GM18499 (cell line): Measurements from ENCODE around the gene NAV2.

Experiments
- ATAC-seq: cut with Tn5 transposase; IDR thresholded peaks from one replicate; pipeline ENCODE4 v1.9.1; 2021; ENCODE audit warnings: moderate number of reproducible peaks; ENCODE audit not compliant: insufficient read depth, unreplicated experiment

Gene NAV2

DNA sequence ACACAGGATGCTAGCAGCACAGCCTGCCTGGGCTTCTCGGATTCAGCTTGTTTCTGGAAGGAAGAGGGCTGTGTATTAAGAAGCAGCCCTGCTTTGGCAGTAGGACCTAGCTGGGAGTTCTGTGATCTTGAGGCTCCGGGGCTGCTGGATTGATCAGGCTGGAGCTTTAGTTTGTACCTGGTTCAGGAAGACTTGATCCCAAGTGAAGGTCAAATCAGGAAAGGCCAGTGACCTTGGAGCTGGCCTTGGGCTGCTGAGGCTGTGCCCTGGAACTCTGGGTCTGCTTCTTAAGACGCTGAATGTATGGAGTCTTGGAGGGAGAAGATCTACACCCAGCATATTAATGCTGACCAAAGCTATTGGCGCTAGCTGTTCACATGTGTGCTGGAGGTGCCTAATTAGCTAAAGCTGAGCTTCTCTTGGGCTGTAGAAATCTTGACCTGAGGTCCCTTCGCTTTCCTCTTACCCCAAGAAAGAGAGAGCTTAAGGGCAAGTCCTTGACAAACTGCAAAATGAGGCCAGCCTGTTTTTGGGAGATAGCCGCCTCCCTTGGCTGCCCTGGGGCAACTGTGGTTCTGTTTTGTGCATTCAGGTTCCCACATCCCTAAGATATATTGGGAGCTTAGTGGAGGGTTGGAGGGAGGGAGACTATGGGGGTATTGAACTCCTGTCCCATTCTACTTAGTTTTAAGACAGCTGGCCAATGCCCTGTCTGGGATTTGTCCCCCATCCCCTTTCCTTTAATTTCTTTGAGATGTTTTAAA lies 311.7 kb downstream of the NAV2 start:
- no peak for ATAC-seq

DNA sequence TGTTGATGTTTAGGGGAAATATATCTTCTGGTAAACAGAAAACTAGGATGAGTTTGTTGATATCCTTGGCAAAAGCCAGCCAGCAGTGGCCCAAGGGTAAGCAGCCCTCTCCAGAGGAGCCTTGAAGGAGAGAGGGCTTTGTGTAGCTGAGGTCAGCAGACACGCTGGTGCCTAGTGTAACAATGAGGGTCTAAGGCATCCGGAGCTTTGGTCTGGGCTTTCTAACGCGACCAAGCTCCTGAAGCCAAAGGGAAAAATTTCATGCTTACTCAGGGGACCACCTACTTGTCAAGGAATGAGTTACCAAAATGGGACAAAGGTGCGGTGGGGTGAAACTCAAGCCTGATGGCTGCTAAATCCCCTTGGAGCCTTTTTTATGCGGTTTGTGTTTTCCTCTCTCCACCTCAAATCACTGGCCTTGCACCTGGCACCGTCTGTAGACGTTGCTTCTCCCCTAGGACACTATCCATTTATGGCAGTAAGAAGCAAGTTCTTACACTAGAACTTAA lies 312.7 kb downstream of the NAV2 start:
- no peak for ATAC-seq

DNA sequence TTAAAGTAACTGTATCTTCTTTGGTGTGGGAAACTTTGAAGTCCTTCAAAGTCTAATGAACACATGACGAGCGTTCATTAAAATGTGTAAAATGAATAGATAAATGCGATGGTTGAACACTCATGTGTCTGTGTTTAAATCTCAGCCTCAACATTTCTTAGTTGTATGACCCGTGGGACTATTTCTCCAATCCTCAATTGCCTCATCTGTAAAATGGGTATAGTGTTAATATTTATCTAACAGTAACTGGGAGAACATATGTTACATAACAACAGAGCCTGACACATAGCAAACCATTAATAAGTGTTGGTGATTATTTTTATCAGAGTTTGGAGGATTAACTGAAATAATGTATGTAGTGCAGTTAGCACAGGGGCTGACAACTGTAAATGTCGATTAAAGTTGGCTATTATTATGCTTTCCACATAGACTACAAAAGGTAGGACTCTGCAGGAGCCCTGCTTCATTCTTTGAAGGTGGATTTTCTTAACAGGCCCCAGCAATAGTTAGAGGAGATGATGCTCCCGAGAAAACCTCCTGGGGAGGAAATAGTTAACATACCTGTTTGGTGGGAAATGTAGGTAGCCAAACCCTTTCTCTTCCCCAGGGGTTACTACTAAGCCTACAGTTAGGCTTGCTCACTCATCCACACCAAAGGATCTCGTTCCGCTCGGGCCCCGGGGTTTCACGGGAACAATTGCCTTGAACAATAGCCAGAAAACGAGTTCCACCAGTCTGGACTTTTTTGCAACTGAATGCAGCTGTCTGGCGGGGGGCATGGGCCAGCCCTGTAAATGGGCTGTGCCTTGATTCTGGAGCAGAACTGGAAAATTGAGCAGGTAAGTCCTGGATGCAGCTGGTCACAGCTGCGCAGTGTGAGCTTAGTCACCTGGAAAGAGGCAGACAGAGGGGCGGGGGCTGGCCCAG lies 314.3 kb downstream of the NAV2 start:
- ATAC-seq: no peak

GRCh38 chr11:20027556-20028013 lies 314.9 kb downstream of the NAV2 start:
- no peak for ATAC-seq

DNA sequence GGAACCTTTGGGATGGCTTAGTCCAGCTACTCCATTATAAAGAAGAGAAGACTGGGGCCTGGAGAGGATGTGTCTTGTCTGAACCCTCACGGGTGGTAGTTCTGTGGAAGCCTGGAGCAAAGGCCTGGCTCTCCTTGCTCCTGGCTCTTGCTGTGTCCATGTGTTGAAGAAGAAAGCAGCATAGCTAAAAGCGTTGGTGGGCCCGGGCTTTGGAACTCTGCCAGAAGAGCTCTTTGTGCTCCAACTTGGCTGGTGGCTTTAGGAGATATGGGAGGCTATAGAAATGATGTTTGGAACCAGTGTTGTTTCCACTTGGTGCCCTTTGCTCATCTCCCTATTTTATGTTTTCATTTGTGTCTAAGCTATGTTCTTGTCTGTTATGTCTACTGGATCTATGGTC lies 316.6 kb downstream of the NAV2 start:
- ATAC-seq: no peak

DNA sequence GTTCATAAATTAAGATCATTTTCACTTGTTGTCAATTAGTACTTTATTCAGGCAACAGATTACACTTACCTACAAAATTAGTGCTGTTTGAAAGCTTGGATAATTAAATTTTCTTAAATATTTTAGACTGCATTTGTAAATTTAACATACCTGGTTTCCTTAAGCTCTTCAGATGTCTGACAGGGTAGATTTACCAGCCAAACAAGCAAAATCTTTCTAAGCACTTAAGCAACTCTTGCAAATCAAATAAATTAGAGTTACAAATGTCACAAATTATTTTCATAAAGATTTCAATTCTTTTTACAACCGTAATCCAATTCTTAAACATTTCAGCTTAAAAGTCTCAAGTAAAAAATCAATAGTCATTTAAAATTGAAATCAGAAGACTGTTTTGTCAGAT lies 317.8 kb downstream of the NAV2 start:
- ATAC-seq: no peak

DNA sequence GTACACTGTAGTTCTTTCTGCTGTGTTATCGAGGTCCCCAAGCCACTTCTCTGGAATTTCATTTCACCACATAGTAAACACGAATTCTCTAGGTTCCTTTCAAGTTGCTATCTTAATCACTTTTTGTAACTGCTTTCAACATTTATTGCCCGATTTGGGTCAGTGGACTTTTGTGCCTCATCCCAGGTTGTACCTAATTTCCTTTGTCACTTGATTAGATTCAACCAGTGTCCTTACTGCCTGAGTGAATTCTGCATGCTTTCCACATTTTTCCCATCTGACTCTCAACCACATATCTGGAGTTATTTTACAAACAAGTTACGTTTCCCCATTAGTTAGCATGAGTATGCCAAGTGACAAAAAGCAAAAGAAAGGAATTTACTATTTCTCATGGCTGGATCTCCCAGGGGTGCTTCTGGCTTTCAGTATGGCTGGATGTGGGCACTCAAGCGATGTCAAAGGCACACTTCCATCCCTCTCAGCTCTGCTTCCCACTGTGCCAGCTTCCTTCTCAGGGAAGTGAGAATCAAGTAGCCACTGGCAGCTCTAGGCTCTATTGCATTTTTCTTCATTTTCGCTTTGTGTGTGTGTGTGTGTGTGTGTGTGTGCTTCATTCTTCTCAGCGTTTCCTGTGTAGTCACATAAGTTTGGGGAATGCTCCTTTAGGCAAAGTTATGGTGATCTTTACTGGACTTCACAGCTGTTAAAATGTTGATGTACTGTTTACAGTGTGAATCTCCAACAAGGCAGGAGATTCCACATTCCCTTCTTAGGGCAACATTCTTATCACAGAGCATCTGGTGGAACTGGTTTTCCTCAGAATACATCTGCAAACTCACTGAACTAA lies 318.7 kb downstream of the NAV2 start:
- no peak for ATAC-seq

- ATAC-seq: no peak
Measured at GRCh38 chr11:20032127-20032526, 319.5 kb downstream of the NAV2 start.

- no peak for ATAC-seq
Measured at GRCh38 chr11:20032577-20033260, 320.1 kb downstream of the NAV2 start.

DNA sequence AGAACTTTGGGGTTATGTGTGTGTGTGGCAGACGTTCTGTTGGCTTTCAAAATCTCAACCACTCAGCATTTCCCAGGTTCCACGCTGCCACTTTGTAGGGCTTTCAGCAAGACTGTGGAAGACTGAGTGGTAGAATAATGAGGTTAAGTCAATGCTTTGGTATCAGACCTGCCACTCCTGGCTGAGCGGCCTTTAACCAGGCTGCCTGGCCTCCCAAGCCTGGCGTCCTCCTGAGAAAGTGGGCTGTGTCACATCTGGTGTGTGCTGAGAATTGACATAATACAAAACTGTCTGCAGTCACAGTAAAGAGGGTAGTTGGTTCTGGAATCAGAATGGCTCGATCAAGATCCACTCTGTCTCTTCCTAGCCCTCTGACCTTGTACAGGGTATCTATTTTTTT lies 321.2 kb downstream of the NAV2 start:
- ATAC-seq: no peak

- no peak for ATAC-seq
Measured at GRCh38 chr11:20034941-20035340, 322.3 kb downstream of the NAV2 start.

GRCh38 chr11:20035375-20035700 lies 322.7 kb downstream of the NAV2 start:
- no peak for ATAC-seq

GRCh38 chr11:20035701-20036601 lies 323.3 kb downstream of the NAV2 start:
- no peak for ATAC-seq

GRCh38 chr11:20036626-20037335 lies 324.1 kb downstream of the NAV2 start:
- ATAC-seq: no peak

GRCh38 chr11:20037396-20038153 lies 324.9 kb downstream of the NAV2 start:
- no peak for ATAC-seq

DNA sequence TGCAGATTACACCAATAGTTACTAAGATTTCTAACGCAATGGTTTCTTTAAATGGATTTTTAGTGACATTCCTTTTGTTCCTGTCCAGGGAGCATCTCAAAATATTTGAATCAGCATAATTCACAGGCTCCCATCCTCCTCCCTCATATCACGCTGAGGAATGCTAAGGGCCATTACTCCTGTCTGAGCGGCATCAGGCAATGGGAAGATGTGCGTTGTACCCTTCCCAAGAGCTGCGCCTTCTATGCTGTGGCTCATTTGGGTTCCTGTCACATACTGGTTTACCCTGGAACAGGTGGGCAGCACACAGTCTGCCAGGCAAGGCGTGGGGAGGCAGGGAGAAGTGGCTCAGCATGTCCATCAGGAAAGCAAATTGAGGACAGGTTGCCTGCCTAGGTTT lies 325.8 kb downstream of the NAV2 start:
- no peak for ATAC-seq

DNA sequence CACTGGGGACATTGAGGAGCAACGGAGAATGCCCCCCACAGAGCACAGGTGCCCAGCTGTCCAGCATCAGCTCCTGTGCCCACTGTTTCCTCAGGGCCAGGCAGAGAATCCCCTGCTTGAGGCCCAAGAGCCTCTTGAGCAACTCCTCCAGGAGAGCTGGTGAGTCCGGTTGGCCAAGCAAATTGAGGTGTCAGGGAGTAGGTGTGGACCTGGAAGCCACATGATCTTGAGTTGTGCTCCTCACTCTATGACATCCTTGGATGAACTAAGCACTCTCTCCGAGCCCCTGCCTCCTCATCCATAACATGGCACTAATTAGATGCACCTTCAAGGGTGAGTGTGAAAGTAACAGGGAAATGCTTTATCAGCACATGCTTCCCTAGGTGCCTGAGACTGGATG lies 326.3 kb downstream of the NAV2 start:
- no peak for ATAC-seq

DNA sequence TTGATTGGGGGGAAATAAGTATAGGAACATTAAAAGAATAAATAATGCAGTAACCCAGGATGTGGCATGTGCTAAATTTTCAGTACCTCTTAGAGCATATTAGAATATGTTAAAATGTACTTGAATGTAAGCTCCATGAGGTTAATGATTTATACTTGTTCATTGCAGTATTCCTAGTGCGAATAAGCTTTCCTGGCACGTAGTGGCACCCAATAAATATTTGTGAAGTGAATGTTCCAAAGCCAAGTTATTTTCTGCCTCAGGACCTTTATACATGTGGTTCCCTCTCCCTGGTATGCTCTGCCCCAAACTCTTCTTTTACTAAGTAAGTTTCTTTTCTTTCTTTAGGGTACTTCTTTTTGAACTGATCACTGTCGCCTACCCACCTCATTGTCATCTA lies 328.9 kb downstream of the NAV2 start:
- ATAC-seq: no peak
